HepG2 (cell line): ENCODE results near the gene HPS3. TPM values are rescaled to one million over a fixed set of nuclear protein-coding genes. Genes with fewer than 3 reads are reported as not detected.

Experiments used
- ATAC-seq: fragments of 200-7000 bp; cut with Tn5 transposase; 3 replicates; pipeline ENCODE4 v1.9.1; 2020; ENCODE audit warnings: mild to moderate bottlenecking, moderate library complexity
- BruUV-seq: library from RNA; stranded (reverse); fragments of 400-500 nt; replicated peaks from 2 replicates; lab custom pipeline; 2021; lab: Mats Ljungman, UMichigan
- CTCF ChIA-PET: fragments of 300-600 bp; formaldehyde crosslinking; extraction: SDS; loops from one replicate; lab custom pipeline; 2021; ENCODE audit warnings: low total read pairs, inconsistent platforms, low intra/inter-chr PET ratio; lab: Yijun Ruan, JAX
- POLR2A ChIA-PET: fragments of 350-600 bp; sonication (Branson Sonifier 250); formaldehyde crosslinking; loops from one replicate; lab custom pipeline; 2020; ENCODE audit warnings: antibody characterized with exemption, inconsistent platforms; lab: Yijun Ruan, JAX
- DNase-seq: peaks from one replicate; pipeline ENCODE4 v3.0.0-alpha.2; 2015; ENCODE audit warnings: low spot score
- FAIRE-seq: peaks from 3 replicates; lab custom pipeline; 2011; peaks lifted over from hg19 to GRCh38; lab: Jason Lieb, UNC
- H2AFZ ChIP-seq: one replicate; pipeline ENCODE4 v1.6.1; 2011; ENCODE audit warnings: low read length, inconsistent platforms
- H3K27ac ChIP-seq: fragments of 300-600 bp; 3 replicates; pipeline ENCODE4 v1.8.0; 2011; ENCODE audit warnings: mixed run types, mild to moderate bottlenecking, mixed read lengths, low read length, inconsistent platforms; ENCODE audit not compliant: insufficient read depth; ENCODE audit errors: extremely low read length
- H3K27me3 ChIP-seq, 2 experiments: fragments of 200-600 bp in 1 of 2; 2 replicates in 1 of 2; 3 replicates in 1 of 2; pipeline versions ENCODE4 v1.6.0 to v1.8.0; 2011; ENCODE audit warnings: low read length in 2 of 2, mild to moderate bottlenecking in 2 of 2, moderate library complexity in 2 of 2, inconsistent platforms in 1 of 2; ENCODE audit not compliant: insufficient read depth in 2 of 2, control insufficient read depth in 1 of 2
- H3K36me3 ChIP-seq, 2 experiments: fragments of 200-600 bp in 1 of 2; replicated peaks in 1 of 2; 2 replicates in 1 of 2; 3 replicates in 1 of 2; pipeline versions ENCODE4 v1.5.1 to v1.8.0; 2011; ENCODE audit warnings: low read length in 2 of 2, inconsistent platforms in 1 of 2; ENCODE audit not compliant: insufficient read depth in 2 of 2, control insufficient read depth in 1 of 2
- H3K4me1 ChIP-seq: 2 replicates; pipeline ENCODE4 v1.5.1; 2012; ENCODE audit warnings: low read length, inconsistent platforms; ENCODE audit not compliant: insufficient read depth
- H3K4me2 ChIP-seq: 2 replicates; pipeline ENCODE4 v1.6.0; 2011; ENCODE audit warnings: low read depth, low read length, inconsistent platforms
- H3K4me3 ChIP-seq, 3 experiments: fragments of 200-600 bp in 1 of 3; sonication (generic), shearing (Covaris generic) in 1 of 3; replicated peaks in 1 of 3; 2 replicates each; pipeline ENCODE4 v1.5.1; 2011 to 2016; ENCODE audit warnings: low read length in 3 of 3, inconsistent platforms in 2 of 3, low read depth in 2 of 3, mild to moderate bottlenecking in 2 of 3, control low read depth in 1 of 3, mixed read lengths in 1 of 3; ENCODE audit not compliant: insufficient read depth in 1 of 3
- H3K79me2 ChIP-seq: one replicate; pipeline ENCODE4 v1.6.1; 2011; ENCODE audit warnings: low read length, inconsistent platforms; ENCODE audit not compliant: insufficient read depth
- H3K9ac ChIP-seq: 2 replicates; pipeline ENCODE4 v1.6.0; 2011; ENCODE audit warnings: mild to moderate bottlenecking, low read depth, low read length, inconsistent platforms; ENCODE audit not compliant: insufficient read depth
- H3K9me3 ChIP-seq: 2 replicates; pipeline ENCODE4 v1.5.1; 2012; ENCODE audit warnings: mild to moderate bottlenecking, low read length
- H4K20me1 ChIP-seq: 2 replicates; pipeline ENCODE4 v1.6.0; 2011; ENCODE audit warnings: inconsistent platforms, mild to moderate bottlenecking, low read length, moderate library complexity; ENCODE audit not compliant: insufficient read depth
- ASH2L ChIP-seq: fragments of 300-600, 200-600 bp; sonication (generic); IDR thresholded peaks from 2 replicates; pipeline ENCODE4 v1.7.0; 2017; ENCODE audit warnings: low read depth, mild to moderate bottlenecking, moderate library complexity, mixed read lengths, low read length; ENCODE audit not compliant: insufficient read length
- GRHL1 ChIP-seq: sonication (generic); formaldehyde crosslinking; conservative IDR thresholded peaks from 2 replicates; pipeline ENCODE4 v1.8.0; 2022; ENCODE audit warnings: missing genetic modification reagents
- KLF9 ChIP-seq: IDR thresholded peaks from 2 replicates; pipeline ENCODE4 v1.6.1; 2016; ENCODE audit warnings: low read depth
- PRMT3 ChIP-seq: sonication (generic); formaldehyde crosslinking; IDR thresholded peaks from 2 replicates; pipeline ENCODE4 v1.8.1; 2022; ENCODE audit warnings: low read depth, mild to moderate bottlenecking, moderate library complexity, missing genetic modification reagents, borderline replicate concordance
- RBAK ChIP-seq: sonication (generic); formaldehyde crosslinking; IDR thresholded peaks from 2 replicates; pipeline ENCODE4 v1.5.1; 2020; ENCODE audit warnings: mild to moderate bottlenecking, missing genetic modification reagents
- SOX13 ChIP-seq, 3 experiments: fragments of 450-650 bp in 1 of 3; sonication (generic) in 1 of 3; formaldehyde crosslinking in 1 of 3; IDR thresholded peaks in 2 of 3; conservative IDR thresholded peaks in 1 of 3; 2 replicates each; pipeline versions ENCODE4 v1.5.0 to v1.6.1; 2016 to 2020; ENCODE audit warnings: antibody characterized with exemption in 1 of 3, mild to moderate bottlenecking in 1 of 3, missing compliant biosample characterization in 1 of 3, missing genetic modification reagents in 1 of 3, moderate library complexity in 1 of 3
- SYNCRIP ChIP-seq: fragments of 200-400 bp; formaldehyde crosslinking; IDR thresholded peaks from 2 replicates; pipeline ENCODE4 v1.6.1; 2018; ENCODE audit warnings: mild to moderate bottlenecking, low read depth, low read length; ENCODE audit not compliant: insufficient read depth
- ZNF225 ChIP-seq: sonication (generic); formaldehyde crosslinking; IDR thresholded peaks from 2 replicates; pipeline ENCODE4 v1.4.0; 2020; ENCODE audit warnings: mild to moderate bottlenecking, missing genetic modification reagents
- ZNF292 ChIP-seq: sonication (generic); formaldehyde crosslinking; IDR thresholded peaks from 2 replicates; pipeline ENCODE4 v1.8.1; 2022; ENCODE audit warnings: mild to moderate bottlenecking, low read depth, missing genetic modification reagents, borderline replicate concordance
- ZNF431 ChIP-seq: sonication (generic); formaldehyde crosslinking; IDR thresholded peaks from 2 replicates; pipeline ENCODE4 v1.9.0; 2022; ENCODE audit warnings: missing genetic modification reagents, low read depth, mild to moderate bottlenecking, borderline replicate concordance
- ZNF775 ChIP-seq: sonication (generic); formaldehyde crosslinking; IDR thresholded peaks from 2 replicates; pipeline ENCODE4 v1.4.0; 2020; ENCODE audit warnings: missing genetic modification reagents, mild to moderate bottlenecking, moderate library complexity, borderline replicate concordance
- ZNF841 ChIP-seq: sonication (generic); formaldehyde crosslinking; IDR thresholded peaks from 2 replicates; pipeline ENCODE4 v1.8.1; 2023; ENCODE audit warnings: missing genetic modification reagents, borderline replicate concordance
- ZNF878 ChIP-seq: sonication (generic); formaldehyde crosslinking; IDR thresholded peaks from 2 replicates; pipeline ENCODE4 v1.8.1; 2023; ENCODE audit warnings: mild to moderate bottlenecking, missing genetic modification reagents, moderate library complexity
- ZSCAN31 ChIP-seq: sonication (generic); formaldehyde crosslinking; IDR thresholded peaks from 2 replicates; pipeline ENCODE4 v1.5.0; 2020; ENCODE audit warnings: low read depth, mild to moderate bottlenecking, missing genetic modification reagents
- WGBS: methylation state at CpG from one replicate; pipeline ENCODE4 v1.1.6; 2017; ENCODE audit warnings: low lambda C conversion rate; 5-methylcytosine and 5-hydroxymethylcytosine counted together
- in situ Hi-C: cut with HindIII; loops from 2 replicates; pipeline ENCODE4 v1.10.0; 2017; ENCODE audit warnings: low pct_unique_long_range_greater_than_20kb; ENCODE audit not compliant: extremely low pct_ligation_motif_present
- intact Hi-C: fragments of 100-400 bp; cut with micrococcal nuclease; formaldehyde crosslinking; loops from one replicate; pipeline ENCODE4 v1.10.0; 2022; ENCODE audit not compliant: unreplicated experiment
- polyA plus RNA-seq, 8 experiments: library from polyadenylated mRNA; depleted of rRNA in 3 of 8; stranded (reverse) in 7 of 8; unstranded in 1 of 8; fragments of >200 nt; fragmentation: Illumina TruSeq in 4 of 8; extraction: Trizol in 4 of 8; gene quantifications; 2 replicates each; pipeline versions ENCODE4 v1.2.1 to v1.2.3, GENCODE V29; 2011 to 2016; ENCODE audit warnings: low read depth in 4 of 8, missing spikeins in 1 of 8, mixed read lengths in 1 of 8; ENCODE audit not compliant: insufficient read depth in 1 of 8
- total RNA-seq, 5 experiments: library from RNA; depleted of rRNA; stranded (reverse); fragments of >200 nt; fragmentation: Illumina TruSeq; extraction: Trizol; gene quantifications; 2 replicates each; pipeline ENCODE4 v1.2.3, GENCODE V29; 2016; ENCODE audit warnings: low read depth in 1 of 5
- TF ChIP-seq, protein P1 (sequence below): sonication (generic); formaldehyde crosslinking; IDR thresholded peaks from 2 replicates; pipeline ENCODE4 v1.8.0; 2022; ENCODE audit warnings: missing genetic modification reagents, mild to moderate bottlenecking, moderate library complexity, borderline replicate concordance

The HPS3 gene
- total and polyA plus RNA-seq, 2 of the 13 experiments (the other 11 are each of a cell fraction or from before 2014, with no cell fraction given), result 9.5 to 18.9 TPM

GRCh38 chr3:149209431-149209830 lies 80.0 kb downstream of the HPS3 start:
- Histone ChIP-seq H3K4me2 (no peak overlapping the region), H3K4me1 (peaks cover 97% of the 10 kb centered on the region), H3K79me2 (peaks cover 58% of the 10 kb centered on the region), H4K20me1 (0 out of 2 replicates have a peak, but pooled peaks cover 9% of the 10 kb centered on the region), H2AFZ (no peak overlapping the region), H3K36me3 (peaks cover 19 to 74% of the 10 kb centered on the region in 2 experiments), H3K27ac (no peak overlapping the region), H3K9me3 (no peaks in the 10 kb centered on the region), H3K27me3 (no peaks in the 10 kb centered on the region), H3K9ac (no peak overlapping the region), H3K4me3 (no peak overlapping the region)
- in situ Hi-C loops (no loop called here), intact Hi-C loops (loop anchor here (5.0 kb wide), 1 partner anchor 77 kb away; no protein-coding TSS in a partner anchor)
- no TSS peak for BruUV-seq
- FAIRE-seq, result no peak
- CTCF ChIA-PET, result interaction anchor here (1.4 kb wide), 1 partner anchor 64 kb away, joined by 3 read pairs; no protein-coding TSS in a partner anchor
- POLR2A ChIA-PET, result no interaction called here
- TF ChIP-seq KLF9, result no peak
- TF ChIP-seq ASH2L, result no peak
- no peak for TF ChIP-seq SOX13 (IDR thresholded peaks at IDR 0.05)
- TF ChIP-seq SOX13 (CRISPR knock-in tag; conservative IDR thresholded peaks at IDR 0.05 in 1 of 2, IDR thresholded peaks at IDR 0.05 in 1 of 2), result no peak
- no peak for TF ChIP-seq ZNF878 (CRISPR knock-in tag)
- TF ChIP-seq ZSCAN31 (CRISPR knock-in tag), result no peak
- no peak for TF ChIP-seq ZNF225 (CRISPR knock-in tag)
- no peak for DNase-seq
- no peak for ATAC-seq
- 94% methylated on average over 4 of the region's 4 CpGs for WGBS

GRCh38 chr3:149212386-149212785 lies 82.9 kb downstream of the HPS3 start:
- in situ Hi-C loops (no loop called here), intact Hi-C loops (no loop called here)
- H3K27ac ChIP-seq, result no peak overlapping the region
- no peaks in the 10 kb centered on the region for H3K9me3 ChIP-seq
- peaks cover 17 to 52% of the 10 kb centered on the region in 2 experiments for H3K36me3 ChIP-seq
- H4K20me1 ChIP-seq, result 0 out of 2 replicates have a peak, but pooled peaks cover 5% of the 10 kb centered on the region
- H3K79me2 ChIP-seq, result peaks cover 87% of the 10 kb centered on the region
- H3K27me3 ChIP-seq, result no peaks in the 10 kb centered on the region
- H2AFZ ChIP-seq, result no peak overlapping the region
- BruUV-seq, result no TSS peak
- ChIA-PET POLR2A (no interaction called here), CTCF (no interaction called here)
- H3K4me2 ChIP-seq, result no peak overlapping the region
- DNase-seq, result no peak
- no peak overlapping the region for H3K4me3 ChIP-seq
- FAIRE-seq, result no peak
- H3K9ac ChIP-seq, result no peak overlapping the region
- peaks cover 97% of the 10 kb centered on the region for H3K4me1 ChIP-seq
- 100% methylated on average over 1 of the region's 1 CpG for WGBS
- no peak for ATAC-seq
- TF ChIP-seq ZNF841 (CRISPR knock-in tag) (no peak), PRMT3 (CRISPR knock-in tag) (no peak), ZNF775 (CRISPR knock-in tag) (no peak), RBAK (CRISPR knock-in tag) (no peak), GRHL1 (CRISPR knock-in tag) (no peak), ZNF292 (no peak), SYNCRIP (no peak), ZNF431 (CRISPR knock-in tag) (no peak)
- TF ChIP-seq, protein P1, sequence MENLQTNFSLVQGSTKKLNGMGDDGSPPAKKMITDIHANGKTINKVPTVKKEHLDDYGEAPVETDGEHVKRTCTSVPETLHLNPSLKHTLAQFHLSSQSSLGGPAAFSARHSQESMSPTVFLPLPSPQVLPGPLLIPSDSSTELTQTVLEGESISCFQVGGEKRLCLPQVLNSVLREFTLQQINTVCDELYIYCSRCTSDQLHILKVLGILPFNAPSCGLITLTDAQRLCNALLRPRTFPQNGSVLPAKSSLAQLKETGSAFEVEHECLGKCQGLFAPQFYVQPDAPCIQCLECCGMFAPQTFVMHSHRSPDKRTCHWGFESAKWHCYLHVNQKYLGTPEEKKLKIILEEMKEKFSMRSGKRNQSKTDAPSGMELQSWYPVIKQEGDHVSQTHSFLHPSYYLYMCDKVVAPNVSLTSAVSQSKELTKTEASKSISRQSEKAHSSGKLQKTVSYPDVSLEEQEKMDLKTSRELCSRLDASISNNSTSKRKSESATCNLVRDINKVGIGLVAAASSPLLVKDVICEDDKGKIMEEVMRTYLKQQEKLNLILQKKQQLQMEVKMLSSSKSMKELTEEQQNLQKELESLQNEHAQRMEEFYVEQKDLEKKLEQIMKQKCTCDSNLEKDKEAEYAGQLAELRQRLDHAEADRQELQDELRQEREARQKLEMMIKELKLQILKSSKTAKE (CRISPR knock-in tag), result no peak
